KBM-7 (cell line): Measurements from ENCODE around the gene CREG2.

ENCODE experiments used
- DNase-seq: peaks from one replicate; pipeline ENCODE4 v3.0.0-alpha.2; 2015
- in situ Hi-C: fragments of 300-500 bp; cut with MboI; formaldehyde crosslinking; loops from 2 replicates; pipeline ENCODE4 v1.14.3; 2020; ENCODE audit warnings: low sequenced_read_pairs, low pct_unique_long_range_greater_than_20kb, mixed read lengths

Gene CREG2

DNA sequence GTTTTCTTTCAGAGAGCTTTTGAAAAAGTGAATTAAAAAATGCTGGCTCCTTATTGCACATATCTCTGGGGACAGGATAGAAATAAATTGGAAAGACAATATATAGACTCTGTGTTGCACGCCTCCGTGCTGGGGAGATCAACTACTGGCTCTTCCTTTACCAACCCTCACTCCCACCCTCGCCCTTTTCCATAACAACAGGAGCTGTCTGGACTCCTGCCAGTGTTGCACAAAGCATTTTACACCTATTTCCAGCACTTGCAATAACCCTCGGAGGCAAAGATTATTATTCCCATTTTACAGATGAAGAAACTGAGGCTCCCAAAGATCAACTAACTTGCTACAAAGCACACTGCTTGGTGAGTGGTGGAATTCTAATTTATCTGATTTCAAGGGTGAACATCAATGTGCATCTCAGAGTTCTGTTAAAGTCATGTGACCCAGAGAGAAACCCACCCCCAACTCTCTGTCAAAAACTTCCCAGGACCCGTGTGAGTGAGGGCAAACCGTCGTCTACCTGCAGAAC is 4.2 kb downstream of the CREG2 start:
- DNase-seq: no peak

DNA sequence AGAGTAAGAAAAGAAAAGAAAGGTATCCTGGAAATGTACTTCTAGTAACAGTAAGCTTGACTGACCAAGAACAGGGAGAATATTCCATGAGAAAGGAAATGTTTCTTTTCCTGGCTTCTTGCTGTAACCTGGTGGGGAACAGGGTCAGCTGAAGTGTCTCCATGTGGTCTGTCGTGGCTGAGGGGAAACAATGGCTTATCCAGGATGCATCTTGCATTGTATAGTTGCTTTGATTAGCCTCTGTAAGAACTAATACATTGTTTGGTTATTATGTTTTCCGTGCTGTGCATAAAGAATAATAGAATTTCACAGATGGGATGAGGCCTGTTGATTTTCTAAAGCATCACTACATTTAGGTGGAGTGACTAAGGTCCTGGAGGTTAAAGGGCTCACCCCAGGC is 4.9 kb downstream of the CREG2 start:
- DNase-seq: no peak
- in situ Hi-C loops: no loop called here

More for the DNA sequence above, 4.2 kb downstream of the CREG2 start:
- in situ Hi-C loops: no loop called here

DNA sequence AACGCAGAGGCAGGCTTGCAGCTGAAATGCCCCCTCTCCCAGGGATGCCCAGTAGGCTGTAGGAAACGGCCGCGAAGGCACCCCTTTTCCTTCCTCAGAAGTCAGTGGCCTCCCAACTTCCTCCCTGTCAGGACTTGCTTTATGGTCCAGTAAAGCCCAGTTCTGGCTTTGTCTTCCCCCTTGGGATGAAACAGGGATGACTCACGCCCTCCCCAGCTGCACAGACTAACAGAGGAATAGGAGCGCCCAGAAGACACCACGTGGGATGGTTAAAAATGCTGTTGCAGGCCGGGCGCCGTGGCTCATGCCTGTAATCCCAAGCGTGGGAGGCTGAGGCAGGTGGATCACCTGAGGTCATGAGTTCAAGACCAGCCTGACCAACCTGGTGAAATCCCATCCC is 6.9 kb downstream of the CREG2 start:
- DNase-seq: no peak
- in situ Hi-C loops: no loop called here

DNA sequence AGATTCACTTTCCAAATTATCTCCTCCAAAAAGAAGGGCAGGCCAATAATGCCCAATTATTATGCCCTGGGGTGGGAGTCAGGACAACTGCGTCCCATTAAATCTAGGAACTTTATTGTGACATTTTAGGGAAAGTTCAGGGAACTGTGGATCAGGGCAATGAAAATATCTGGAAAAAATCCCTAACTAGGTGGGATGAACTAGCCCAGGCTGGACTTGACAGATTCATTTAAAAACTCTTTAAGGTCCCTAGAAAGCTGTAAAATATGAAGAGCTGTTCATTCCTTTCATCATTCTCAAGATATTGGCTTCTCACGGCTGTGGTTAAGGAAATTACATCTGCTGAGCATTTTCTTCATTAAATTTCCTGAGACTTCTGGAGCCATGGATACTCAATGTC is 8.2 kb downstream of the CREG2 start:
- in situ Hi-C loops: no loop called here
- no peak for DNase-seq

DNA sequence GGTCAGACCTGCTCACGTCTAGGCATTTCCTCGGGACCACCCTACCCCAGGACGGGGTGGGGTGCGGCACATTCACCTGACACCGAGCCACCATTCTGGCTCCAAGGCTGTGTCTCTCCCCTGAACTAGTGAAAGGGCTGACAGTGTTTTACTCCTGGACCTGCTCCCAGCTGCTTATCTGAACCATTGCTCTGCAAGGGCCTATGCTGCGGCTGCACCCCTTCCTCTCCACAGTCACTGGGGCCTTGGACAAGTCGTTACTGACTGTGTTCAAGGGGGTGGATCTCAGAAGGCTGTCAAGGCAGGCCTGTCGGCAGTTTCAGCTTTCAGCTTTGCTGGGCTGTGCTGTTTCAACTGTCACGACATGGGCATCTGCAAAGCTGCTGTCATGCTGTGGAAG is 11.7 kb downstream of the CREG2 start:
- DNase-seq: no peak
- in situ Hi-C loops: no loop called here

DNA sequence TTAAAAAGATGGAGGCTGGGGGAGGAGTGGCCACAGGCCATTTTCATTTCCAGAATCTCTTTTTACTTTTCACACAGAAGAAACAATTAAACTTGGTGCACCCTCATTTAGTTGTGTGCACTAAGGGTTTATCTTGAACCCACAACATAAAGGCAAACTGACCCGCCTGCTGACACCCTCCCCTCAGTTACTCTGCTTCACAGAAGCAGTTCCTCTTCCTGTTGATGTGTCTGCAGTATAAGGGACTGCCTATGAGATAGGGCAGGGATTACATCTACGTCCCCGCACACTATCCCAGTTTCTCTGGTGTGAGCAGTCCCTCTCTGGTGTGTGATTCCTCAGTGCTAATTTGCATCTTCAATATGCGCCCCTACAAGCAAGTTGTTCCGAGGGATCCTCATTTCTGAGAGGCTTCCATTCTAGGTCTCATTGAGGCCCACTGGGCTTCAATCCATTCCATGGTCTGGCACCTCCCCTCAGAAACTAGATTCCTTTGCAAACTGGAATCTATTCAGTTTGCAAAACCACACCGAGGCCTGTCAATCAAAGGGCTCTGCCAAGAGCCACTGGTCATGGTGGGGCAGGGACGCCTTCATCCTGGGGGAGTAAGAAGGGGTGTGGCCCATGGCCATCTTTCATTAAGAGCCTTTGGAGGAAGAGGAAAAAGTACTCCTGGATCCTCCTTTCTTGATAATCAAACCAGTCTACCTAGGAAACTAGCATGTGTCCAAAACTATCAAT is 12.3 kb downstream of the CREG2 start:
- in situ Hi-C loops: no loop called here

DNA sequence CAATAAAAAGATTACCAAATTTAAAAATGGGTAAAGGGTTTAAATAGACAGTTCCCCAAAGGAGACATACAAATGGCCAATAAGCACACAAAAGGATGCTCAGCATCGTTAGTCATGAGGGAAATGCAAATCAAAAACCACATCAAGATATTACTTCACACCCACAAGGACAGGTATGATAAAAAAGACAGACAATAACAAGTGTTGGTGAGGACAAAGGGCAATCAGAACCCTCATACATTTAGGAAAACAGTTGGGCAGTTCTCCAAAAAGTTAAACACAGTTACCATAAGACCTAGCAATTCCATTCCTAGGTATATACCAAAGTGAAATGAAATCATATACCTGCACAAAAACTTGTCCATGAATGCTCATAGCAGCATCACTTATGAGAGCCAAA is 14.5 kb downstream of the CREG2 start:
- in situ Hi-C loops: no loop called here

More for the DNA sequence above, 12.3 kb downstream of the CREG2 start:
- no peak for DNase-seq

DNA sequence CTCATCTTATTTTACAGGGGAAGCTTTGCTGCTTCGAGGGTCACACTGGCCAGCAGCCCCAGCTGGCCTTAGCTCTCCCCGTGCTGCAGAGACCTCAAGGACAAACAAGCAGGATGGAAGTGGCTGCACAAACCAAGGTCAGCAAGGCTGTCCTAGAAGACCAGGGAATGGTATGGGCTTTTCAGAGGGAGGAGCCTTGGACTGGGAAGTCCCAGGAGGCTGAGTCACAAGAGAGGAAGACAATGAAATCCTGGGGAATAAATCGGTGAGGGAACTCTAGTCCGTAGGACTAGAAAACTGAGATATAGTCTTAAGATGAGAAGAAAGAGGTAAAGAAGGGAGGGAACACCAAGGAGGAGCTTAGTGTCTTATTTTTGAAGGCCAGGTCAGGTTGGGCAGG is 15.7 kb downstream of the CREG2 start:
- in situ Hi-C loops: no loop called here
- DNase-seq: no peak

More for the DNA sequence above, 14.5 kb downstream of the CREG2 start:
- no peak for DNase-seq

DNA sequence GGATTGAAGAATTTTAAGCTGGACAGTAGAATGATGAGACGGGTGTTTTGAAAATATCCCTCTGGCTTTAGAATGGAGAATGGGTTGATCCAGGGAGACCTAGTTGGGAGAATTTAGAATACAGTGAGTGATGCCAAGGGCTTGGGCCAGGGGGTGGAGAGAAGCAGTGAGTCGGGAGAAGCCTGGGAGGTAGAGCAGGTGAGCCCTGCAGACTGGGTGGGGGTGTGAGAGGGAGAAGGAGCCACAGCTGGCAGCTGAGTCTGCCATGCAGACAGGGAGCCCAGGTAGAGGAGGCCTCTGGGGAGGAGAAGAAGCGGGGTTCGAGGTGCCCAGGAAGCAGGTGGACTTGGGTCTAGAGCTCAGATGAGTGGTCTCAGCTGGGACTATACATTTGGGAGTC is 18.2 kb downstream of the CREG2 start:
- no peak for DNase-seq
- in situ Hi-C loops: no loop called here

DNA sequence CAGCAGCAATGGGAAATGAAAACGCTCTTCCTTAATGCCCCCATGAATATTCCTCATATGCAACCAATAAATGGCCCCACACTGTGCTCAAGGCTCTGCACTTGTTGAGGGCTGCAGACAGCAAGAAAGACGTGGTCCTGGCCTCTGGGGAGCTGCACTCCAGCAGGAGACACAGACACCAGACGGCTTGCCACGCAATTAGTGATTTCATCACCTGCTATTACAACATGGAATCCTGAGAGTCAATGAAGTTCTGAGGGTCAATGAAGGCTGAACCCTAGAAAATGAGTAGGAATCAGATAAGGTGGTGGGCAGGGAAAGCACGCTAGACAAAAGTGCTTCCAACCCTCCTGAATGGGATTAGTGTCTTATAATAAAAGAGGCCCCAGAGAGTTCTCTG is 18.9 kb downstream of the CREG2 start:
- in situ Hi-C loops: no loop called here
- DNase-seq: no peak

DNA sequence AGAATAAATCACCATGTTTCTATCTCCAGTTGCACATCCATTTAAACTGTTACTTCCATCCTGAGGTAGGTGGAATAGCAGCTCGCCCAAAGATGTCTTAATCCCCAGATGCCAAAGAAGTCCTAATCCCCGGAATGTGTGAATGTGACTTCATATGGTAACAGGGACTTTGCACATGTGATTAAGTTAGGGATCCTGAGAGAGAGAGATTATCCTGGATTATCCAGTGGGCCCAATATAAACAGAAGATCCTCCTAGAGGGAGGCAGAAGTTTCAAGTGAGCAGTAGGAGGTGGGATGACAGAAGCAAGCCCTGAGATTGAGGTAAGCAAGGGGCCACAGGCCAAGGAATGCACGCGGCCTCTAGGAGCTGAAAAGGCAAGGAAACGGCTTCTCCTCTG is 19.8 kb downstream of the CREG2 start:
- DNase-seq: no peak
- in situ Hi-C loops: no loop called here

DNA sequence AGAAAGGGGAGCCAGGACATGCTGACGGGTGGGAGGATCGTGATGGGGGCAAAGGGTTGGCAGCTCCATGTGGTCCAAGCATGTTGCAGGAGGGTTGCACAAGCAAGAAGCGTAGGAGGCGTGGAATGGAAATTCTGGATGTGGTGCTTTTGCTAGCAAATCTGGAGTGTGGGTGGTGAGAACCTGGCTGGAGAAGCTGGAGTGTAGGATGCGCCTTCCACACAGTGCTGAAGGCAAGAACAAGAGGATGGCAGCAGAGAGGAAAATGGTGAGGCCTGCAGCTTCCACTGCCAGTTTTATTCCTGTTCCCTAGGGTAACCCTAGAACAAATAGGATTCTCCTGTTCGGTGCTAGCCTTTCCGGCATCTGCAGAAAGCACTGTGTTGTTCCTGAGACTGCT is 22.4 kb downstream of the CREG2 start:
- in situ Hi-C loops: no loop called here
- DNase-seq: no peak

DNA sequence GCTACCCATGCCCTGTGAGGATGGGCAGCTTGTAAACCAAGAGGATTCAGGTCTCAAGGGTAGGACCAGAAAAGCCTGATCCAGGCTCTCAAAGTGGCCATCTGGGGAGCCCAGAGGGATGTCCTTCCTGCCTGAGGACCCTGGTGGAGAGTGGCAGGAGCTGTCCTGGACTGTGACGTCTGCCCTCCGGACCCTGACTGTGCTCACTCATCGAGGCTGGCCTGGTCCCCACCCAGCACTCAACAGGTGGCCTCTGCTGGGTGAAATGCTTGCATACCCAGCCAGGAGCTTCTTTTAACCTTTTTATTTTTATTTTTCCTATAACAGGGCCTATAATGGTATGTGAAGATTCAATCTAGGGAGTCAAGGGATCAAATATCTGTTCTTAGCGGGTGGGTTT is 24.5 kb downstream of the CREG2 start:
- no peak for DNase-seq
- in situ Hi-C loops: no loop called here

DNA sequence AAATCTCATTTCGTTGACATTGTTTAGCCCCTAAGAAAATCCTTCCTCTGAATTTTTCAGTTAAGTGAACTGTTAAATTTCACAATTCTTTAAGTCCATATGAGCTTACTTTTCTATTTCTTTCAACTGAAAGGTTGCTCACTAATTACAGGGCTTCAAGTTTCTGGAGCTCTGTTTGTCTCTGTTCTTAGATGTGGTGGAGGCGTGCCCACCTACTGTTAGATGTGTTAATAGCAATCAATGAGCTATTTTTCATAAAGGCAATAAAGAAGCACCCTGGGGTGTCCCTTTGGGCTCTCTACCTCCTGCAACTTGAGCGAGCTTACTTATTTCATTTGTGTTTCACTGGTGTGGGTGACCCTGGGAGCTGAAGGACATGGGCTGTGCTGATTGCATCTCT is 25.0 kb downstream of the CREG2 start:
- in situ Hi-C loops: no loop called here
- no peak for DNase-seq

DNA sequence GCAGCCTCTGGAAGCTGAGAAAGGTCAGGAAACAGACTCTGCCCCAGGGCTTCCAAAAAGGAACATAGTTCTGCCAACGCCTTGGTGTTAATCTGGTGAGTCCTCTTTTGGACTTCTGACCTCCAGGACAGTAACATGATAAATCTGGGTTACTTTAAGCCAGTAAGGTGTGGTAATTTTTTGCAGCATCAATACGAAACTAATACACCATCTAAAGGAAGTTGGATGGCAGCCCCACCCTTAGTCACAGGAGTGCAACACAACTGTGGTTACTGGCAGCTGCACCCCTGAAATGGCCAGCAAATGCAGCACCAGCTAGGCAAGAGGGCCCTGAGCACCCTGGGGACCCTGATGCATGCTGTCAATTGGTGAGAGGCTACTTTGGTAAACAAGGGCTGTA is 25.8 kb downstream of the CREG2 start:
- in situ Hi-C loops: no loop called here
- DNase-seq: no peak

DNA sequence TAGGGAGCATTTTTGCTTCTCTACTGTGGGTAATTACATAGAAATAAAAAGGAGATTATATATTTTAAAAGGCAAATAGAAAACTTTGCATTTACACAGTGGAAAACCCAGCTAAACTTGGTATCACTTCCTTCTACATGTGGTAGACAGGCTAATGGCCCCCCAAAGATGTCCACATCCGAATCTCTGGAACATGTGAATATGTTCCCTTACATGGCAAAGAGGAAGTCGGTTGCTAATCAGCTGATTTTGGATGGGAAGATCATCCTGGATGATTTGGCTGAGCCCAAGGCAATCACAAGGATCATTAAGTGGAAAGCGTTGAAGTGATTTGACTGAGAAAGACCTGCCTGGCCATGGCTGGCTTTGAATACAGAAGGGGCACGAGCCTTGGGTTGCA is 26.2 kb downstream of the CREG2 start:
- in situ Hi-C loops: no loop called here
- DNase-seq: no peak

DNA sequence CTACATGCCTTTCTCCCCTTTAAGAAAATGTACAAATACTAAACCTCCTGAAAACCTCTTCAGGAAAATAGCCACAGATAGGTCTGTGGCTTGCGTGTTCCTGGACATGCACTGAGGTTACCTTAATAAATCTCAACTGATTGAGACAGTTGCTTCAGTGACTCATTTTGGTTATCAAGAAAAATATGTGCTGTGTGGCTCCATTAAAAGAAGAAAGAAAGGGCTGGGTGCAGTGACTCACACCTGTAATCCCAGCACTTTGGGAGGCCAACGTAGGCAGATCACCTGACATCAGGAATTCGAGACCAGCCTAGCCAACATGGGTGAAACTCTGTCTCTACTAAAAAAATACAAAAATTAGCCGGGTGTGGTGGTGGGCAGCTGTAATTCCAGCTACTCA is 27.1 kb downstream of the CREG2 start:
- in situ Hi-C loops: no loop called here
- no peak for DNase-seq

DNA sequence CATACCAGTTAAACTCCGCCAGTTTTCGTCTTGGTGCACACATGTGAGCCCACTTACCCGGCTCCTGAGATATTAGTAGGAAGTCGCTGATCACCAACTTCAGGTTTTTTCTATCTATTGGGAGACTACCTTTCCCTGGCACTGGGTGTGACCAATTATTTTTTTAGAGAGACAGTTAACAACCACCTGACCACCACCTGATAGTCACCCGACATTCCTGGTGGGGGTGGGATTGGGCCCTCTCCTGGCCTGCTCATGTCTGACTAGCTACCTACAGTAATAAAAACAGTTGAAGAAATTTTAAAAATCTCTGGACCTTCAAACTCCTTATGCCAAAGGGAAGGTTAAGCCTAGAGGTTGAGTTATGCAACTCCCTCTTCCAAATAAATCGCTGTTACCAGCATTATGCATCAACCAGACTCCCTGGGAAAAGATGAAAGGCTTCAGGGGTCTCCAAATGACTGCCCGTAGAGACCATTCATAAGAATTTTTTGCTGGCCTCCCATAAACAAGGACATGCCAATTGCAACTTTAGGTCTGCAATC is 27.8 kb downstream of the CREG2 start:
- no peak for DNase-seq
- in situ Hi-C loops: no loop called here

DNA sequence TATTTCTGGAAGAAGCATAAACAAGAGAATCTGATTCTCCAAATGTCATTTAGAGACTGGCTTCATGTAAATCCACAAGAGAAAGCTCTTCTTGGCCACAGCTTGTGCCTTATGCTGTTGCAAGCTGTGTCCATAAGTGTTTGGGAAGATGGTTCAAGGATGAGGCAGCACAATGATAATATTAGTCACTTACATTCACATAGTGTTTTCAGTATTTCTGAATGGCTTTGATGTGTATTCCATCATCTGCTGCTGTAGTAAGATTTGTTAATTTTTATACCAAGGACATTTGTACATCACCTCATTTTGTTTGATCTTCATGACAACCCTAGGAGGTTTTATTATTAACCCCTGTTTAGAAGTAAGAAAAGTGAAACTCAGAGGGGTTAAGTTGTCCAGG is 29.9 kb downstream of the CREG2 start:
- in situ Hi-C loops: no loop called here
- no peak for DNase-seq

DNA sequence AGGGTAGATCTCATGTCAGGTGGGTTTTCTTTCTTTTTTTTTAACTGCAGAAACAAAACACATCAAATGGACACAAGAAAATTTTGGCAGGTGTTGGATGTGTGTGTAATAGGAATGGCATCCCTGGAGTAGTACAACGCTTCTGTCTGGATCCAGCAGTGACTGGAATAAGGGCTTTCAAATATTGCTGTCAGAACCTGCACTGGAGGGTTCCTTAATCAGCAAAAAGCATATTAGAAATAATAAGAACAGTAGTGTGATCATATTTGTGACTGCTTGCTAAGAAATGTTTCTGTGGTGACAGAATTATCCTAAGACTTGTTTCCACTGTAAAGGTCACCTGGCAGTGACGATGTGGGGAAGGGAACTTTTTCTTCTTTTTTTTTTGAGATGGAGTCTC is 30.8 kb downstream of the CREG2 start:
- no peak for DNase-seq
- in situ Hi-C loops: no loop called here

DNA sequence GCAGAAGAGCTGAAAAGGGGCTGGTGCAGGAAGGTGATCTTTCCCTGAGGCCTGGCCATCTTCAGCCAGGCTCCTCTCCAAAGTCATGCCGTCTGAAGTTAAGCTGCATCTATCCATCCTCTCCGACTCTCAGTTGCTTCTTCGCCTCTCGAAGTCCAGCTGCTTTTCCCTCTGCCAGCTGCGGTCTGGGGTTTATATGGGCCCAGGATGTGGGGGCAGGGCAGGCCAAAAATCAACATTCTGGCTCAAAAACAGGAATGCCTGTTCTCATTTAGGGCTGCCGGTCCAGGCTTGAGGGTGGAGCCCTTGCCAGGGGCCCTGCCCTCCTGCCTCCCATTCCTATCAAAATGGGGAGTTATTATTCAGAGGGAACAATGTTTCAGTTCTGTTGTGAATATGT is 31.2 kb downstream of the CREG2 start:
- no peak for DNase-seq
- in situ Hi-C loops: no loop called here
